ENCODE measurements around the gene ENPP1. TPM values are rescaled to one million over a fixed set of nuclear protein-coding genes. Genes with fewer than 3 reads are reported as not detected.

The ENPP1 gene
- total and polyA plus RNA-seq, 3 donors from 2014 or later, result 8.3 to 16.0 (median 12.0) TPM

DNA sequence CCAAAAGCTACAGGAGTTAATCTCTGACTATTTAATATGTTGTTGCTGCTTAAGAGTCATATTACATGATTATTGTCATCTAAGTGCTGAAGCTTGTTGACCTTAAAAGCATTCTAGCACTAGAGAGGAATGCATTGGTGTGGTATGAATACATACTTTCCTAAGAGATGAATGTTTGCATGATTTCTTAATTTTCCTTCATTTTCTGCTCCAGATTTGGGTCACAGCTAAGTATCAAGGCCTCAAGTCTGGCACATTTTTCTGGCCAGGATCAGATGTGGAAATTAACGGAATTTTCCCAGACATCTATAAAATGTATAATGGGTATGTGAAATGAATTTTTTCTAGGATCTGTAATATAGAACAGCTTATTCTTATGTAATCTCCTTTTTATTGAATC lies 53.6 kb downstream of the ENPP1 start:
- no peak overlapping the region for H3K27ac ChIP-seq
- intact Hi-C loops (cut with DNase I; ENCODE audit: low total_unique reads), result no loop called here
- no peaks in the 10 kb centered on the region for H3K9me3 ChIP-seq
- no peaks in the 10 kb centered on the region for H3K27me3 ChIP-seq
- no peak overlapping the region for H3K4me3 ChIP-seq
- TF ChIP-seq POLR2A (IDR thresholded peaks at IDR 0.05), result no peak
- TF ChIP-seq, protein P1, sequence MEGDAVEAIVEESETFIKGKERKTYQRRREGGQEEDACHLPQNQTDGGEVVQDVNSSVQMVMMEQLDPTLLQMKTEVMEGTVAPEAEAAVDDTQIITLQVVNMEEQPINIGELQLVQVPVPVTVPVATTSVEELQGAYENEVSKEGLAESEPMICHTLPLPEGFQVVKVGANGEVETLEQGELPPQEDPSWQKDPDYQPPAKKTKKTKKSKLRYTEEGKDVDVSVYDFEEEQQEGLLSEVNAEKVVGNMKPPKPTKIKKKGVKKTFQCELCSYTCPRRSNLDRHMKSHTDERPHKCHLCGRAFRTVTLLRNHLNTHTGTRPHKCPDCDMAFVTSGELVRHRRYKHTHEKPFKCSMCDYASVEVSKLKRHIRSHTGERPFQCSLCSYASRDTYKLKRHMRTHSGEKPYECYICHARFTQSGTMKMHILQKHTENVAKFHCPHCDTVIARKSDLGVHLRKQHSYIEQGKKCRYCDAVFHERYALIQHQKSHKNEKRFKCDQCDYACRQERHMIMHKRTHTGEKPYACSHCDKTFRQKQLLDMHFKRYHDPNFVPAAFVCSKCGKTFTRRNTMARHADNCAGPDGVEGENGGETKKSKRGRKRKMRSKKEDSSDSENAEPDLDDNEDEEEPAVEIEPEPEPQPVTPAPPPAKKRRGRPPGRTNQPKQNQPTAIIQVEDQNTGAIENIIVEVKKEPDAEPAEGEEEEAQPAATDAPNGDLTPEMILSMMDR (IDR thresholded peaks at IDR 0.05), result no peak
- no peak for DNase-seq
- no peaks in the 10 kb centered on the region for H3K4me1 ChIP-seq
- H3K36me3 ChIP-seq (ENCODE audit: low read depth, missing control alignments), result no peaks in the 10 kb centered on the region
- WGBS, 2 donors, result 71 to 74% methylated on average over 1 of the region's 1 CpG

DNA sequence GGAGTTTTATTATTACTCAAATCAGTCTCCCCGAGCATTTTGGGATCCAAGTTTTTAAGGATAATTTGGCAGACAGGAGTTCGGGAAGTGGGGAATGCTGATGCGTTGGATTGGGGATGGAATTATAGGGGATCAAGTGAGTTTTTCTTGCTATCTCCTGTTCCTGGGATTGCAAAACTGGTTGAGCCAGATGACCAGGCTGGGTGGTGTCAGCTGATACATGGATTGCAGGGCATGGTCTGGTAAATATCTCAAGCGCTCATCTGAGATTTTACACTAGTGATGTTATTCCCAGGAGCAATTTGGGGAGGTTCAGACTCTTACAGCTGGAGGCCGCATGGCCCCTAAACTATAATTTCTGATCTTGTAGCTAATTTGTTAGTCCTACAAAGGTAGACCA lies 54.7 kb downstream of the ENPP1 start:
- no peaks in the 10 kb centered on the region for H3K36me3 ChIP-seq (ENCODE audit: low read depth, missing control alignments)
- no peaks in the 10 kb centered on the region for H3K9me3 ChIP-seq
- TF ChIP-seq, protein P1 (IDR thresholded peaks at IDR 0.05), result no peak
- no peak for TF ChIP-seq POLR2A (IDR thresholded peaks at IDR 0.05)
- intact Hi-C loops (cut with DNase I; ENCODE audit: low total_unique reads), result no loop called here
- no peaks in the 10 kb centered on the region for H3K27me3 ChIP-seq
- no peak for DNase-seq
- WGBS, 2 donors, result 89 to 92% methylated on average over 5 of the region's 5 CpGs
- no peak overlapping the region for H3K27ac ChIP-seq
- no peaks in the 10 kb centered on the region for H3K4me1 ChIP-seq
- H3K4me3 ChIP-seq, result no peak overlapping the region

DNA sequence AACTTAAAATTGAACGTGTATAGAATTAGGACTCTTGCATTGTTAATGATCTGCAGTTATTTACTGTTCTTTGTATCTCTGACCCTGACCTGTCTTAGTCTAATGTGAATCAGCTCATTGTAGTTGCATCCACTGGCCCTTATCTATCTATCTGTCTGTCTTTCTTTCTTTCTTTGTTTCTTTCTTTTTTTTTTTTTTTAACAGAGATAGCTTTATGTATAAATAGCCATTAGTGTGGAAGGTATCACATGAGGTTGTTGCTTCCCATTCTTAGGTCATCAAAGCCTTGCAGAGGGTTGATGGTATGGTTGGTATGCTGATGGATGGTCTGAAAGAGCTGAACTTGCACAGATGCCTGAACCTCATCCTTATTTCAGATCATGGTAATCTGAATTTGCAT lies 59.9 kb downstream of the ENPP1 start:
- H3K27ac ChIP-seq, result no peak overlapping the region
- intact Hi-C loops (cut with DNase I; ENCODE audit: low total_unique reads), result no loop called here
- no peaks in the 10 kb centered on the region for H3K9me3 ChIP-seq
- no peak overlapping the region for H3K4me3 ChIP-seq
- H3K4me1 ChIP-seq, result no peaks in the 10 kb centered on the region
- H3K36me3 ChIP-seq (ENCODE audit: low read depth, missing control alignments), result no peaks in the 10 kb centered on the region
- no peaks in the 10 kb centered on the region for H3K27me3 ChIP-seq
- 38 to 56% methylated on average over 1 of the region's 1 CpG for WGBS, 2 donors
- no peak for DNase-seq
- TF ChIP-seq, protein P1 (IDR thresholded peaks at IDR 0.05), result no peak
- no peak for TF ChIP-seq POLR2A (IDR thresholded peaks at IDR 0.05)

DNA sequence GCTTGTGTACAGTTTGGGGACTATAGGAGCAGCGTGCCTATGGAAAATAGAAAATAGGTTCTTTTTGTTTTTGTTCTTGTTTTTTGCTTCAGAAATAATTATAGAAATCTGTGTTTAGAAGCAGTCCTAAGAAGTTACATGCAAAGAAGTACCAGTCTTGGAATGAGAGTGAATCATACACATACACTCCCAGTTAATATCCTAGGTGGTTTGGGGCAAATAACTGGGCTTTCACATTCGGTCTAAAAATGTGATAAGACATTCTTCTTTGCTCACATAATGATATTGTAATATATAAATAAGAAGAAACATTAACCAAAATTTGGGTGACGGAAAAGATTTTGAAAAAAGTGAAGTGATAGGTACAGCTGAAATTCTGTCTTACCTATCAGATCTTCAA lies 61.0 kb downstream of the ENPP1 start:
- Histone ChIP-seq H3K27me3 (no peaks in the 10 kb centered on the region), H3K4me1 (no peaks in the 10 kb centered on the region), H3K36me3 (ENCODE audit: low read depth, missing control alignments) (no peaks in the 10 kb centered on the region), H3K9me3 (no peaks in the 10 kb centered on the region), H3K4me3 (no peak overlapping the region), H3K27ac (no peak overlapping the region)
- WGBS, 2 donors, result 88 to 92% methylated on average over 3 of the region's 3 CpGs
- DNase-seq, result no peak
- intact Hi-C loops (cut with DNase I; ENCODE audit: low total_unique reads), result no loop called here
- TF ChIP-seq, protein P1 (IDR thresholded peaks at IDR 0.05), result no peak
- no peak for TF ChIP-seq POLR2A (IDR thresholded peaks at IDR 0.05)

DNA sequence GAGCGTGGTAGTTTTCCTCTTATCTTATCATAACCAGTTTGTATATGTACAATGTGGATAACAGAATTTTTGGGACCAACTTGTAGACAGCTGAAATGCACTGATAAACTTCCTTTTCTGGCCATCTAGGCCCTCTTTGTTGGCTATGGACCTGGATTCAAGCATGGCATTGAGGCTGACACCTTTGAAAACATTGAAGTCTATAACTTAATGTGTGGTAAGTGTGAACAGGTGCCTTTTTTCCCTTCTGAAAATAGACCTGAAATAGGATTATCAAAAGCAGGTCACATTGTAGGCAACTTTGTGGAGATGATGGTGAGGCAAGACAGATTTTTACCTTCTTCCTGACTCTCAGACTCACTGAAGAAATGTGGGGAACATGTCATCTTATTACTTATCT lies 67.8 kb downstream of the ENPP1 start:
- intact Hi-C loops (cut with DNase I; ENCODE audit: low total_unique reads), result no loop called here
- Histone ChIP-seq H3K9me3 (no peaks in the 10 kb centered on the region), H3K27me3 (no peaks in the 10 kb centered on the region), H3K36me3 (ENCODE audit: low read depth, missing control alignments) (no peaks in the 10 kb centered on the region), H3K4me3 (no peak overlapping the region), H3K27ac (no peak overlapping the region), H3K4me1 (no peaks in the 10 kb centered on the region)
- DNase-seq, result no peak
- TF ChIP-seq, protein P1 (IDR thresholded peaks at IDR 0.05), result no peak
- TF ChIP-seq POLR2A (IDR thresholded peaks at IDR 0.05), result no peak
- 68% methylated on average over 1 of the region's 1 CpG for WGBS, 2 donors
